Stimulated activated CD4-positive, alpha-beta T cell treated with anti-CD3 and anti-CD28 coated beads, Interleukin-4, amount 100 ng/mL, for 4 hours (primary cell): Measurements from ENCODE around the gene PDE4DIP.
"Not testable (repeated sequence)": the region's sequence is repeated elsewhere in the genome, so short reads cannot be mapped to it uniquely, and the experiment has no call there.

Experiments used
- DNase-seq, 2 experiments: peaks; one replicate each; pipeline ENCODE4 v3.0.0-alpha.2; 2020

The PDE4DIP gene

DNA sequence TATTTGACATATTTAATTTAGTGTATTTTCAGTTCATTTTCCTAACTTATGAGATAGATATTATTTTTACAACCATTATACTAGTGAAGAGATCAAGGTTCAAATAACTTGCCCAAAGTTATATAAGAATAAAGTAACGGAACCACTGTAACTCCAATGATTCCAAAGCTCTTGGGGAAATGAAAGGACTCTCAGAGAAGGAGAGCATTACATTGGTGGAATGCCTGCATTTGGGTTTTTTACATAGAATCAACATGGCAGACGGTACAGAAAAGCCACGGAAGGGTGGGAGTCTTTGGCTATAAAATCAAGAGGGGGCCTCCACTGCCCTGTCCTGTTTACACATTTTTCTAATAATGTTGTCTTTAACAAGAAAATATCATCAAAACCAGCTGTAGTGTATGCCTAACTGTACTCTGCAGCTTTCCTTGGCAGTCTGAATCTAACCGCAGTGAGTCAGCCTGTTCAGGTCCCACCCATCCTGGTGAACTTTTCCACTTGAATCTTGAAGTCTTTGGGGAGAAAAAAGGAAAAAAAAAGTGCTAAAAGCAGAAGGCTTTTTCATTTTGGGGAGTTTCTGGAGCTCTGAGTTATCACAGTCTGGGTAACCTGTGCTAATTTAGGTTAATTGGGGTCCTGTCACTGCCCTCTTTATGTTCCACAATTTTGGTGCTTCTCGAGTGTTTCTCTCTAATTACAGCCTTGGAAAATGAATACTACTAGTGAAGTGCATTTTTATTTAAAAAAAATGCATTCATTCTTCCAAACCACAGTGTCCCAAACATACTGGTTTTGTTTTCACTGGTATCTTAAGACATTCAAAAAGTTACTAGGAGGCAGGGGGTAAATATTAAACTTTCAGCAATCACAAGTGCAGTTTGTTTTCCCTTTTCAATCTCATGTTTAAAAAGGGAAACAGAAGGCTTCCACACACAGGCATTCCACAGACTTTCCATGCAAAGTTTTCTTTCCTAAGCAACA lies 30.5 kb downstream of the PDE4DIP start:
- DNase-seq, result not testable (repeated sequence)

- DNase-seq, result not testable (repeated sequence)
Measured at GRCh38 chr1:148879812-148880416, 35.7 kb downstream of the PDE4DIP start.

GRCh38 chr1:148881261-148881660 lies 37.0 kb downstream of the PDE4DIP start:
- not testable (repeated sequence) for DNase-seq

DNA sequence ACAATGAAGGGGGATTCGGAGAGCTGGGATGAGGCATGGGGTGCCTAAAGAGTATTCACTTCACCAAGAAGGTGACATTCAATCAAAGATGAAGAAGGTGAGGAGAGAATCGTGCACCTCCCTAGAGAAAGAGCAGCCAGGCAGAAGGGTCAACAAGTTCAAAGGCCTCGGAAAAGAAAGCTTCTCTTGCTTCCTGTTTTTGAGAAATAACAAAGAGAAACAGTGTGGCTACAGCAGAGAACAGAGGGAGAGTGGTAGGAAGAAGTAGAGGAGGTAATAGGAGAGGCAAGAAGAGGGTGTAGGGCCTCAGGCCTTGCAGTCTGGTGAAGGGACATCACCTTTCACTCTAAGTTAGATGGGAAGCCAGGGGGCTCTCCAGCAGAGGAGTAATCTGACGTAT lies 41.0 kb downstream of the PDE4DIP start:
- DNase-seq, result not testable (repeated sequence)

DNA sequence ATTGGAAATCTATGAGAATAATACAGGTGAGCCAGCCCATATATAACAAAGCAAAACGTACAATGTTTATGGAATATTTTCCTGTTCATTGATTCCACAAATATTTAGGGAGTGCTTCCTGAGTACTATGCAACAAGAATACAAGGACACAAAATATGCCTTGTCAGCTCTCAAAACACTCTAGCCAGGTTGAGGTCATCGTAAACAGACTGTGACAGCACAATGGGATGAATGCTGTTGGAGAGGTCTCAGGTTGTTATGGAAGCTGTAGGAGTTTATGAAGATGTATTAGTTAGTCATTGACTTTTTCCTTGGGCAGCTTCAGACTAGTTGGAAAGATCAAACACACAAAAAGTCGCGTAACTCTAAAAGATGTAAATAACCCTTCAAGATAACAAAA lies 42.1 kb downstream of the PDE4DIP start:
- DNase-seq, result not testable (repeated sequence)

DNA sequence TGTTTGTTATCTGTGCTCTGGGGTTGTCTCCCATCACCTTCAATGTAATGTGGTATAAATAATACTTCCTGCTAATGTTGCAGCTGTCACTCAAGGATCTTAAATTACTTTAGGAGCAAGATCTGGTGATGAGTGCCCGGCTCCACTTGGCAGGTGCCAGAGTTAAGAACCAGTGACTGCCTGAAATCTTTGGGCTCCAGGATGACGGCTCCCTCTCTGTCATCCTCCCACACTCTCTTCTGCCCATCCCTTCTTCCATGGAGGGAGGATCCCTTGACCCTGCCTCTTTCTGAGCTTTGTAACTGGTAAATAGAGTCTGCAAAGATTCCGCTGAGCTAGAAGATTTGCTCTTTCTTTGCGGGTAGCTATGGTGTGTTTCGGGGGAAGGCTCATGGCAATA lies 44.4 kb downstream of the PDE4DIP start:
- not testable (repeated sequence) for DNase-seq

- not testable (repeated sequence) for DNase-seq
Measured at GRCh38 chr1:148889267-148890074, 45.2 kb downstream of the PDE4DIP start.

- DNase-seq, result not testable (repeated sequence)
Measured at GRCh38 chr1:148890075-148890568, 45.9 kb downstream of the PDE4DIP start.

GRCh38 chr1:148894360-148895352 lies 50.4 kb downstream of the PDE4DIP start:
- DNase-seq, result not testable (repeated sequence)

DNA sequence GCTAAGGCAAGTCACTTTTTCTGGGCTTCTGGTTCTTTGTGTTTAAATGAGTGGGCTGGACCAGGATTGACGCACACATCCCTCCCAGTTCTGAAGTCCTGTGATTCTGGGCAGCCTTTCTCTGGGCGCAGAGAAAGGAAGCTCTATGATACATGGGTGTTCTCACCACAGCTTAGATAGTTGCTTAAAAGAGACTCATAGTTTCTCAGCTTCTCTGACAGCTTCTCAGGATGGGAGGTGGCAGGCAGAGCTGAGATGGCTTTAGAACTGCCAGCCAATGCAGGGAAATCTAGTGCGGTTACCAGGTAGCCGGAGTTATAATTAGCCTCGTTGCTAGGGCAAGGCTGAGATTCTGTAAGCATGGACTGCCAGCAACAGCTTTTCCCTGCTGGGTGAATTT lies 55.8 kb downstream of the PDE4DIP start:
- not testable (repeated sequence) for DNase-seq

DNA sequence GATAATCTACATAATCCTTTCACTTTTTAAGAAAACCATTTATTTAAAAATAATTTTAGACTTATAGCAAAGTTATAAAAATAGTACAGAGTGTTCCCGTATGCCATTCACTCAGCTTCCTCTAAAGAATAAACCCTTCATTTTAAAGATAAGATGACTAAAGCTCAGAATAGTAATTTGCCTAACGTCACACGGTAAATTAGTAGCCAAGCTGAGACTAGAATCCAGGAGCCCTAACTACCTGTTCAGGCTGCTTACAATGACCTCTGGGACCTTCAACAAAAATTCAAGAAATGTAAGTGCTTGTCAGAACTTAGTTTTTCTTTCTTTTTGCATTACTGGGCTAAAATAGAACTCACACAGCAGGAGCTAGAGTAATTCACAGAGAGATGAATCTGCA lies 56.5 kb downstream of the PDE4DIP start:
- DNase-seq, result not testable (repeated sequence)

GRCh38 chr1:148901150-148901952 lies 57.1 kb downstream of the PDE4DIP start:
- not testable (repeated sequence) for DNase-seq

DNA sequence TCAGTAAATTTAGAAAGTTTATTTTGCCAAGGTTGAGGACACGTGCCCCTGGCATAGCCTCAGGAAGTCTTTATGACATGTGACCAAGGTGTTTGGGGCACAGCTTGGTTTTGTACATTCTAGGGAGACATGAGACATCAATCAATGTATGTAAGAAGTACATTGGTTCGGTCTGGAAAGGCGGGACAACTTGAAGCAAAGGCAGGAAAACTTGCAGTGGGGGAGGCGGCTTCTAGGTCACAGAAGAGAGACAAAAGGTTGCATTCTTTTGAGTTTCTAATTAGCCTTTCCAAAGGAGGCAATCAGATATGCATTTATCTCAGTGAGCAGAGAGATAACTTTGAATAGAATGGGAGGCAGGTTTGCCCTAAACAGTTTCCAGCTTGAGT lies 57.7 kb downstream of the PDE4DIP start:
- DNase-seq, result not testable (repeated sequence)

DNA sequence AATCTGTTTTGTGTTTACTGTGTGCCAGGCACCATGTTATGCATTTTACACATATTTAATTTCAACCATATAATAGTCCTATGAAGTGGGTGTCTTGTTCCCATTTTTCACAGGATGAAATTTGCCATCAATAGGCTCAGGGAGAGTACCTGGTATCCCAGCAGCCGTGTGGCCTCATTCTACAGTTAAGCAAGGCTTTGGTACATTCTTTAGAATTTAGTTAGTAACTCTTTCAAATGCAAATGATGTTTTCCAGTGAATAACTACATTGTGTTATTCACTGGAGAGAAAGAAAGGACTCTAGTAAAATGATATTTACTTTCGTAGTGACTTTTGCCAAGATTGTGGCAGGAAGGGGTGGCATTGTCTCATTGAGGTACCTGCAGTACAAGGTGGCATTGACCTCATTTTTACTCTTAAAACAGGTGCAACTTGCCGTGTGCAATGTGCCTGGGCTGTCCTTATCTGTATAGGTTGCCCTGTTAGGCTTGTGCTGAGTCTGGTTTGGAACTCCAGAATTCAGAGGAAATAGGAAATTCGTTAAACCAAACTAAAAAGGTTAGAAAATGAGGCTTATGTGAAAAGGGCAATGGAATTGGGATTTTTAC lies 65.1 kb downstream of the PDE4DIP start:
- not testable (repeated sequence) for DNase-seq

DNA sequence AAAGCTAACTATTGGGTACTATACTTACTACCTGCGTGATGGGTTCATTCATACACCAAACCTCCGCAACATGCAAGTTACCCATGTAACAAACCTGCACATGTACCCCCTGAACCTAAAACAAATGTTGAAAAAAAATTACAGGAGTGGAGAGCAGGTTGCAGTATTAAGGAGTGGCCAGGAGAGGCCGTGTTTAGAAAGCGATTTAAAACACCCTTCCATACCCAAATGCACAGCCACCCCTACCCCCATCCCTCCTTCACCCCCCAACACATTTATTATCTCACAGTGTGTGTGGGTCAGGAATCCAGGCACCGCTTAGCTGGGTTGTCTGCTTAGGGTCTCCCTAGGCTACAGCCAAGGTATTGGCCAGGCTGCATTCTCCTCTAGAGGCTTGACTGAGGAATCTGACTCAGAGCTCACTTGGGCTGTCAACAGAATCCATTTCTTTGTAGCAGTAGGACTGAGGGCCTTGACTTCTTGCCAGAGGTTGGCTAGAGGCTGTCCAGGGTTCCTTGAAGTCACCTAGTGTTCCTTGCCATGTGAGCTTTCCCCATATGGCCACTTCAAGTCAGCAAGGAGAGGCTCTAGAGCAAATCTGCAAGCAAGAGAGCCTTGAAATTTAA lies 67.2 kb downstream of the PDE4DIP start:
- DNase-seq, result not testable (repeated sequence)

GRCh38 chr1:148916222-148916621 lies 72.0 kb downstream of the PDE4DIP start:
- DNase-seq, result not testable (repeated sequence)

DNA sequence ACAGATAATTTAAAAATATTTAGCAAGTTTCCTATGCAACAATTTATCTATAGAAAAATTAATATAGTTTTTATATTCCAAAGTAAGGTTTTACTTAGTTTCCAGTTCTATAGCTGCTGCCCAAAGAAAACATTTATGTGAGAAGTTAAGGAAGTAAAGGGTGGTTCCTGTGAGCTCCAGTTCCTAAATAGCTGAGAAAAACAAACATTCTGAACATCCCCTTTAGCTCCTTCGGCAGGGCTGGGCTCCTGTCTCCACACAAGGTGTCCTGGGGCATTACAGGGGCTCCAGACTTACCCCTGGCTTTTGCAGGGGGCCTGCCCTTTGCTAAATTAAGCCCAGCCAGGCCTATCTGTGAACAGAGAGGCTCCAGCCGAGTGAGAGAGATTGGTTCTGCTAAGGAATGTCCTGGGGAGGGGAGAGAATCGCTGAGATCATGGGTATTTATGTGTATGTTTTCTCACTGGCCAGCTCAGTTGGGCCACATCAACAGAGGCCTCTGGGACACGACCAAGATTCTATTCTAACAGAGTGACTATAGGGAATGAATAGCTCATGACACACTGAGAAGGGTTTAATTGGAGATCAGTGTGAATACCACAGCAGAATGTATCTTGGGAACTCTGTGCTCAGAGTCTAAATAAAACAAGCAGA lies 72.6 kb downstream of the PDE4DIP start:
- not testable (repeated sequence) for DNase-seq

- not testable (repeated sequence) for DNase-seq
Measured at GRCh38 chr1:148918836-148919447, 74.7 kb downstream of the PDE4DIP start.

DNA sequence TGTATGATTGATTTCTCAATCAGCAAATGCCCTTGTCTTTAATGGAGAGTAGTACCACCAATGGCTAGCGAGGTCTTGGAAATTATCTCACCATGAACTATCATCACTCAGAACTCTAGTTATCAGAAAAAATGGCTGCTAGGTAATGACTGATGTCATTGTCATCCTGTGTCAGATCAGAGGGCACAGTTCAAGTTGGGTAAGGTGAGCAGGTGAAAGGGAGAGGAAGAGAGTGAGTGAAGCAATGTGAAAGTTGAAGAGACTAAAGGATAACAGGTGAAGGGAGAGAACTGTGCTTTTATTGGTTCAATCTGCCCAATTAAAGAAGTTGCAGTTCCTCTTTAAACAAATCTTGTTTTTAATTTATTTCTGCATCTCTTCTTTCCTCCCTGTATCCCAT lies 76.8 kb downstream of the PDE4DIP start:
- DNase-seq, result not testable (repeated sequence)
